ENCODE data around the gene ARFGAP3.

Gene ARFGAP3

GRCh38 chr22:42814616-42815015 is 42.5 kb downstream of the ARFGAP3 start:
- no peak for DNase-seq

- DNase-seq, result no peak
Measured at GRCh38 chr22:42814215-42814614, 42.9 kb downstream of the ARFGAP3 start.

GRCh38 chr22:42813501-42813900 is 43.6 kb downstream of the ARFGAP3 start:
- no peak for DNase-seq

- DNase-seq, result no peak
Measured at GRCh38 chr22:42811459-42811858, 45.6 kb downstream of the ARFGAP3 start.

GRCh38 chr22:42808521-42808920 is 48.6 kb downstream of the ARFGAP3 start:
- no peak for DNase-seq

GRCh38 chr22:42807185-42807584 is 49.9 kb downstream of the ARFGAP3 start:
- DNase-seq, result no peak

- no peak for DNase-seq
Measured at GRCh38 chr22:42805998-42806830, 50.9 kb downstream of the ARFGAP3 start.

- no peak for DNase-seq
Measured at GRCh38 chr22:42805016-42805997, 51.8 kb downstream of the ARFGAP3 start.

GRCh38 chr22:42803389-42803788 is 53.7 kb downstream of the ARFGAP3 start:
- no peak for DNase-seq

- DNase-seq, result no peak
Measured at GRCh38 chr22:42801252-42802080, 55.6 kb downstream of the ARFGAP3 start.

GRCh38 chr22:42800451-42801251 is 56.4 kb downstream of the ARFGAP3 start:
- DNase-seq, result no peak

GRCh38 chr22:42799461-42800405 is 57.3 kb downstream of the ARFGAP3 start:
- DNase-seq, result no peak

GRCh38 chr22:42799061-42799460 is 58.0 kb downstream of the ARFGAP3 start:
- DNase-seq, result no peak

- no peak for DNase-seq
Measured at GRCh38 chr22:42797011-42797410, 60.1 kb downstream of the ARFGAP3 start.

- DNase-seq, result no peak
Measured at GRCh38 chr22:42796081-42796480, 61.0 kb downstream of the ARFGAP3 start.

- DNase-seq, result no peak
Measured at GRCh38 chr22:42794551-42795510, 62.2 kb downstream of the ARFGAP3 start.

GRCh38 chr22:42793848-42794405 is 63.1 kb downstream of the ARFGAP3 start:
- no peak for DNase-seq

GRCh38 chr22:42792909-42793847 is 63.9 kb downstream of the ARFGAP3 start:
- DNase-seq, result no peak
